GM21447 (cell line): ENCODE measurements around the gene PIM1.

Experiments
- ATAC-seq: cut with Tn5 transposase; IDR thresholded peaks from one replicate; pipeline ENCODE4 v1.9.1; 2021; ENCODE audit not compliant: unreplicated experiment

The PIM1 gene

DNA sequence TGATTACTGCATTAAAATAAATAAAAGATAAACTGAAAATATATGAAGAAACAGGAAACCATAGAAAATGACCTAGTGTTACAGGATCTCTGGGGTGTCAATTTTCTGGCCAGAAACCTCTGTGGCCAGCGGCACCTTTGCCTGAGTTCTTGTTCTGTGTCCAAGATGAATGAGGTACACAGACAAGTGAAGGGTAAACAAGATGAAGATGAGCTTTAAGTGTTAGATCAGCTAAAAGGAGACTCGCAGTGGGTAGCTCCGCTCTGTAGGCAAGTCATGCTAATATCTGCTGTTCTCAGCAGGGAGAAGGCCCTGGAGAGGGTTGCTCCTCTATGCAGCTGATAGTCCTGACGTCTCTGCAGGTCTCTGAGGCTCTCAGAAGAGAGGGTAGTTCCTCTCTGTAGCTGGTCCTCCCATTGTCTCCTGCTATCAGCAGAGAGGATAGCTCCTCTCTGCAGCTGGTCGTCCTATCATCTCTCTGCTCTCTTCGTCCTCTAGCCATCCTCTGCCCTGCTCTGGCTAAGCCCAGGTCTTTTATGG is 51.7 kb downstream of the PIM1 start:
- ATAC-seq = no peak

DNA sequence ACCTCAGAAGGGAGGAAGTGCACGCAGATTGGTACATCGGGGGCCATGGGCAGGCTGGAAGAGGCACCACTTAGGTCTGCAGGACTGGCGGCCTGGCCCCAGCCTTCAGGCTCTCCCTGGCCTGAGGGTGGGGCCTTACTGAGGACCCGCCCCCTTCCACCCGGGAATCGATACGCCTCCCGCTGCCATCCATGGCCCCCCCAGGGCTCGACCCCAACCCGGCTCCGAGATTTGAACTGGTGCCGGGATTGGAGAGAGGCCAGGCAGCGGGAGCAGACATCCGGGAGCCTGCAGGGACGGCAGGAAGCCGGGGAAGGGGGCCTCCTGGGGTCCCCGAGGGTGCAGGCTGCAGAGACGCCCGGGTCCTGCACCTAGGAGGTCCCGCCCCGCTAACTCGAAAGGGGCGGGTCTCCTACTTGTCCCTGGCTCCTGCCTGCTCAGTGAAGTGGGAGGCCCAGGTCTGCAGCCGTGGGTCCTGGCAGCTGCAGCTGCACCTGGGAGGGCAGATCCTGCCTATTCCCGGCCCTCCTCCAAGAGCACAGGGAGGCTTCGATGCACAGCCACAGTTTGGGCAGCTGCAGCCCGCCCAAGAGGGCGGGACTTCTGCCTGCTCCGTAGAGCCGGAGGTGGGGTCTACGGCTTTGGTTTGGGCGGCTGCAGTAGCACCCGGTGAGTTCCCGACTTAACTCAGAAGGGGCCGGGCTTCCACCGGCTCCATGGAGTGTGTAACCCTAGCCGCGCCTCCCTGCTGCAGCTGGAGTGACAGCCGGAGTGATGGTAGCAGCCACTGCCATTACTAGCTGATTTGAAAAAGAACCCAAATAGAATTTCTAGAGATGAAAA is 52.4 kb downstream of the PIM1 start:
- peak; percentile 92 for ATAC-seq

DNA sequence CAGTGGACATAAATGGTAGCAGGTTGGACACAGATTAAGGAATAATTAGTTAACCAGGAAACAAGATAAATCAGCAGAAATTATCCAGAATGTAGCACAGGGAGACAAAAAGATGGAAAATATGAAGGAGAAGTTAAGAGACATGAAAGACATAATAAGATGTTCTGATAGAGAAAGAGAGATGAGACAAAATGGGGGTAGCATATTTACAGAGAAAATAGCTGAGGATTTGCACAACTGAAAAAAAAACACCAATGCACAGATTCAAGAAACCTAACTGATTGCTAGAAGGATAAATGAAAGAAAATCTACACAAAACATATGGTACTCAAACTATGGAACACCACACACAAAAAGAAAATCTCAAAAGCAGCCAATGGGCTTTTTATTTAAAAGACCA is 53.0 kb downstream of the PIM1 start:
- ATAC-seq = no peak
